H1 (cell line): ENCODE results near the gene HLA-F.

Experiments used
- CBX8 ChIP-seq: fragments of 300-800, 300-1000 bp; sonication (generic); IDR thresholded peaks from 2 replicates; pipeline ENCODE4 v1.7.1; 2016; ENCODE audit warnings: low read depth, low read length, borderline replicate concordance
- EZH2 ChIP-seq: fragments of 200-600 bp; sonication (generic); IDR thresholded peaks from 2 replicates; pipeline ENCODE4 v1.7.1; 2012; ENCODE audit warnings: low read depth, mild to moderate bottlenecking, moderate library complexity, low read length, inconsistent platforms; ENCODE audit not compliant: severe bottlenecking
- FOSL1 ChIP-seq: IDR thresholded peaks from 2 replicates; pipeline ENCODE4 v1.6.1; 2011; ENCODE audit warnings: mild to moderate bottlenecking, low read depth, low read length, moderate library complexity; ENCODE audit not compliant: insufficient read depth
- HDAC6 ChIP-seq: IDR thresholded peaks from one replicate; pipeline ENCODE4 v1.7.1; 2012; ENCODE audit warnings: low read depth, mild to moderate bottlenecking, inconsistent platforms, low read length, moderate library complexity
- JUN ChIP-seq: IDR thresholded peaks from 2 replicates; pipeline ENCODE4 v1.6.1; 2011; ENCODE audit warnings: low read depth, mild to moderate bottlenecking, improper control_type of control experiment, low read length
- POLR2A ChIP-seq, 2 experiments: IDR thresholded peaks; 1 replicate in 1 of 2; 2 replicates in 1 of 2; pipeline ENCODE4 v1.6.1; 2011; ENCODE audit warnings: low read depth in 2 of 2, low read length in 2 of 2, mild to moderate bottlenecking in 2 of 2; ENCODE audit errors: control extremely low read depth in 1 of 2
- RFX5 ChIP-seq: IDR thresholded peaks from 2 replicates; pipeline ENCODE4 v1.6.1; 2011; ENCODE audit warnings: low read depth, low read length, improper control_type of control experiment, borderline replicate concordance
- RXRA ChIP-seq: IDR thresholded peaks from 2 replicates; pipeline ENCODE4 v1.6.1; 2011; ENCODE audit warnings: low read depth, mild to moderate bottlenecking, low read length, moderate library complexity; ENCODE audit not compliant: insufficient read depth
- SP1 ChIP-seq: IDR thresholded peaks from 2 replicates; pipeline ENCODE4 v1.6.1; 2011; ENCODE audit warnings: low read depth, low read length
- SRF ChIP-seq: IDR thresholded peaks from 2 replicates; pipeline ENCODE4 v1.6.1; 2011; ENCODE audit warnings: mild to moderate bottlenecking, low read depth, low read length, moderate library complexity
- YY1 ChIP-seq: IDR thresholded peaks from 2 replicates; pipeline ENCODE4 v1.6.1; 2011; ENCODE audit warnings: low read depth, mild to moderate bottlenecking, low read length
- TF ChIP-seq, protein P1 (sequence below): IDR thresholded peaks from 2 replicates; pipeline ENCODE4 v1.6.1; 2011; ENCODE audit warnings: low read length, improper control_type of control experiment
- TF ChIP-seq, protein P2 (sequence below), 3 experiments: IDR thresholded peaks; 1 replicate in 2 of 3; 2 replicates in 1 of 3; pipeline versions ENCODE4 v1.5.1 to v1.6.1; 2011; ENCODE audit warnings: low read length in 3 of 3, mild to moderate bottlenecking in 3 of 3, inconsistent platforms in 2 of 3, low read depth in 1 of 3, moderate library complexity in 1 of 3; ENCODE audit not compliant: insufficient read depth in 1 of 3; ENCODE audit errors: control extremely low read depth in 1 of 3
- TF ChIP-seq, protein P3 (sequence below): IDR thresholded peaks from 2 replicates; pipeline ENCODE4 v1.6.1; 2012; ENCODE audit warnings: inconsistent platforms

DNA sequence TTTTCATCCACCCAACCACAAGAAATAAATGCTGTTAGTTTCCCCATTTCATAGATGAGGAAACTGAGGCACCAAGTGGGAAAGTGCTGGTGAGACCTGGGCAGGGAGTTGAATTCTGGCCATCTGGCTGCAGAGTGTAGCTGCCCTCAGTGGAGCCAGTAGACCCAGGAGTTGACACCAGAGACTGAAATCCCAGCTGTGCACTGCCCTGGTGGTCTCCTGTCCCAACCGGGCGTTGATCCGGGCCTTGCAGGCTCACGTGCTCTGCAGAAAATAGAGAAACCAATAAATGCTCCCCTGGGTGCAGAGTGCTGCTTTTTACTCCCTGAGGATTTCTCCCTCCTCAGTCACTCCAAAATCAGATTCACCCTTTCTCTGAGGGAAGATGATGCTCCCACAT lies 18.4 kb downstream of the HLA-F start:
- no peak for TF ChIP-seq EZH2
- no peak for TF ChIP-seq POLR2A (IDR thresholded peaks at IDR 0.05; ENCODE audit: control extremely low read depth in 1 of 2, low read depth in 2 of 2, low read length in 2 of 2)
- no peak for TF ChIP-seq SRF
- no peak for TF ChIP-seq SP1
- TF ChIP-seq, protein P1, sequence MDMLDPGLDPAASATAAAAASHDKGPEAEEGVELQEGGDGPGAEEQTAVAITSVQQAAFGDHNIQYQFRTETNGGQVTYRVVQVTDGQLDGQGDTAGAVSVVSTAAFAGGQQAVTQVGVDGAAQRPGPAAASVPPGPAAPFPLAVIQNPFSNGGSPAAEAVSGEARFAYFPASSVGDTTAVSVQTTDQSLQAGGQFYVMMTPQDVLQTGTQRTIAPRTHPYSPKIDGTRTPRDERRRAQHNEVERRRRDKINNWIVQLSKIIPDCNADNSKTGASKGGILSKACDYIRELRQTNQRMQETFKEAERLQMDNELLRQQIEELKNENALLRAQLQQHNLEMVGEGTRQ, result no peak
- no peak for TF ChIP-seq JUN
- TF ChIP-seq CBX8, result no peak
- no peak for TF ChIP-seq RFX5
- TF ChIP-seq, protein P2, sequence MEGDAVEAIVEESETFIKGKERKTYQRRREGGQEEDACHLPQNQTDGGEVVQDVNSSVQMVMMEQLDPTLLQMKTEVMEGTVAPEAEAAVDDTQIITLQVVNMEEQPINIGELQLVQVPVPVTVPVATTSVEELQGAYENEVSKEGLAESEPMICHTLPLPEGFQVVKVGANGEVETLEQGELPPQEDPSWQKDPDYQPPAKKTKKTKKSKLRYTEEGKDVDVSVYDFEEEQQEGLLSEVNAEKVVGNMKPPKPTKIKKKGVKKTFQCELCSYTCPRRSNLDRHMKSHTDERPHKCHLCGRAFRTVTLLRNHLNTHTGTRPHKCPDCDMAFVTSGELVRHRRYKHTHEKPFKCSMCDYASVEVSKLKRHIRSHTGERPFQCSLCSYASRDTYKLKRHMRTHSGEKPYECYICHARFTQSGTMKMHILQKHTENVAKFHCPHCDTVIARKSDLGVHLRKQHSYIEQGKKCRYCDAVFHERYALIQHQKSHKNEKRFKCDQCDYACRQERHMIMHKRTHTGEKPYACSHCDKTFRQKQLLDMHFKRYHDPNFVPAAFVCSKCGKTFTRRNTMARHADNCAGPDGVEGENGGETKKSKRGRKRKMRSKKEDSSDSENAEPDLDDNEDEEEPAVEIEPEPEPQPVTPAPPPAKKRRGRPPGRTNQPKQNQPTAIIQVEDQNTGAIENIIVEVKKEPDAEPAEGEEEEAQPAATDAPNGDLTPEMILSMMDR (IDR thresholded peaks at IDR 0.05; ENCODE audit: control extremely low read depth in 1 of 3, insufficient read depth in 1 of 3, low read depth in 1 of 3, low read length in 3 of 3), result no peak
- TF ChIP-seq RXRA, result no peak
- no peak for TF ChIP-seq YY1
- TF ChIP-seq FOSL1, result no peak
- TF ChIP-seq HDAC6, result no peak
- TF ChIP-seq, protein P3, sequence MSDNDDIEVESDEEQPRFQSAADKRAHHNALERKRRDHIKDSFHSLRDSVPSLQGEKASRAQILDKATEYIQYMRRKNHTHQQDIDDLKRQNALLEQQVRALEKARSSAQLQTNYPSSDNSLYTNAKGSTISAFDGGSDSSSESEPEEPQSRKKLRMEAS, result no peak
